NCI-H2227 (cell line): Measurements from ENCODE around the gene ZNF217.
"Not testable (repeated sequence)": the region's sequence is repeated elsewhere in the genome, so short reads cannot be mapped to it uniquely, and the experiment has no call there.

Experiments used
- DNase-seq: peaks from one replicate; lab custom pipeline; 2025; ENCODE audit not compliant: unreplicated experiment; lab: John Stamatoyannopoulos, UW

Gene ZNF217

DNA sequence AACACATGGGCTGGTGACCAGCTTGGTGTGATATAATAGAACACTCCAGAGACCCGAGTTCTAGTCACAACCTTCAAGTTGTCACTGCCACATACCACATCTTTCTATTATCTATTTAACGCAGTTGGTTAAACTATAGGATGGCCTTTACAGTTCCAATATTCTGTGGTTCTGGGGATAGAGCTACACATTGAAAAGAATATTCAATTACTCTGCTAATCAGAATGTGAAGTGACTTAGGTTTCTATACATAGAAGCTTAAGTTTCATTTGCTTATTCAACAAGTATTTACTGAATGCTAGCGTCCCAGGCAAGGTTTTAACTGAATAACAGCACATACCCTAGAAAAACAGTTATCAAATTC, 9.1 kb downstream of the ZNF217 start:
- not testable (repeated sequence) for DNase-seq

DNA sequence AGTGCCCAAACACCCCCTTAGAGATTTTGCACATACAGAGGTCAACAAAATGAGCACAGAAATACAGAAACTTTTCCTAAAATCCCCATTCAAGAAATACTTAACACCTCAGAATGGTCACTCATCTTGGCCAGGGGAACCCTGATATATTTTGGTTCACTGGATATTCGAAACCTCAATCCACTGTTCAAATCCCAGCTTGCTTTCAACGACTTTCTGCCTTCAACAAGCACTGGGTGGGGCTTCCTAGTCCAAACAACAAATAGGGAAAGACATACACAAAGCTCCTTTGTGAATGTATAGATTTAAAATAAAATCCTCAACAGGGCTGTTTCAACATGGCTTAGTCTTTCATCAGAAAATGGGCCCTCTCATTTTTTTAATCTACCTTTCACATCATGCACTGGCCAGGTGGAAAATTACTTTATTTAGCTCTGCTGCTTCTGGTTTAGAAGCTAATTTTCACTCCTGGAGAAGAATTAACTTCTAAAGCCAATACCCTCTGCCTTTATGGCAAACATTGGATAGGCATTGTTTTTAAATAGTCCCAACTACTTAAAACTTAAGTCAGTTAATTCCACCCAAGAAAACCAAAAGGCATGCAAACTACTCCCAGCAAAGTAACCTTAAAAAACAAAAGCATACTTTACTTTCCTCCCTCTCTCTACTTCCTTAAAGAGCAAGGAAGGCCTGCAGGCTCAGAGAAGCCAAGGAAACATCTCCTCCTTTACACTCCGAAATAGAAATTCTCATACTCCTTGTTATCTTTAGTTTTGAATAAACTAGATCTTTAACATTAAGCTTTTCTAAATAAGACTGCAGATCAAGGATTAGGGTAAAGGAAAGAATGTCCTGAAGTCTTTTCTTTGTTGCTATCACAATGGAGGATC, 9.7 kb downstream of the ZNF217 start:
- DNase-seq: not testable (repeated sequence)

DNA sequence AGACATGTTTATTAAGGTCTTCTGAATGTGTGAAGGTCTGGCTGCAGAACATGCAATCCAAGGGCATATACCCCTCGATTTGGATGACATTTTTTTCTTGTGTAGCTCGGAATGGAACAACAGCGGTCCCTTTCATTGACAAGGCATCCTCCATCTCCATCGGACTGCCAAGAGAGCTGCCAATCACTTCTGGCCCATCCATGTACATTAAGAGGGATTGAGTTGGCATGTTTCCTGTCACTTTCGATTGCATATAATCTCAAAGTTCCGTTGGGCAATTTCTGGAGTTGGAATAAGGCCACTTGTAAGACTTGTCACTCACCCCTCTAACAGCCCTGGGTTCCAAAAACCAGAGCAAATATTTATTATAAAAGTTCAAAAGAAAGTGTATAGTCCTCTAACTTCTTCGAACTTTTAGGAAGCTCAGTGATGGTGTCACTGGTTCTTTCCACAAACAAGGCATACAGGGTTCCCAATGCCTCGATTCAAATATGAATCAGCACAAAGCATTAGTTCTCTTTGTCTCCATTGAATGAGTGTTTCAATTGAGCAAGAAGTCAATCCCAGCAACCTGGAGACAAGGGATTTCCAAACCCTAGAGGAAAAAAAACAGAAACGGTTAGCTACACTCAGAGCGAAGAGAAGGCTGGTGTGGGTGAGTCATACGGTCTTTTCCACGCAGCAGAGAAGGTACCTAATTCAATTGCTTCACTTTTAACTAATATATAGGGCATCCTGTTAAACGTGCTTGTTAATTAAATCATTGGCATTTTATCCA, 10.9 kb downstream of the ZNF217 start:
- no peak for DNase-seq

DNA sequence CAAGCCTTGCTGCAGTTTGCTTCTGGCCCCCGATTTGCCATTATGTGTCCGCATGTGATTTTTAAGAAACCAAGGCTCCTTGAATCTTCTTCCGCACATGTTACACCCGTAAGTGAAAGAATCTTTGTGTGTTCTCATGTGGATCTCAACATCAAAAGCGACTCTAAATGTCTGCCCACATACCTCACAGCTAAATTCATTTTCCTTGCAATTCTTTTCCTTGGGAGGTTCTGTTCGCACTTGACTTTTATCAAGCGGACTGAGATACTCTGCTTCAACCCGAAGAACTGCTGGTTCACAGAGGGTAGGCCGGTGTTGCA, 11.4 kb downstream of the ZNF217 start:
- no peak for DNase-seq

DNA sequence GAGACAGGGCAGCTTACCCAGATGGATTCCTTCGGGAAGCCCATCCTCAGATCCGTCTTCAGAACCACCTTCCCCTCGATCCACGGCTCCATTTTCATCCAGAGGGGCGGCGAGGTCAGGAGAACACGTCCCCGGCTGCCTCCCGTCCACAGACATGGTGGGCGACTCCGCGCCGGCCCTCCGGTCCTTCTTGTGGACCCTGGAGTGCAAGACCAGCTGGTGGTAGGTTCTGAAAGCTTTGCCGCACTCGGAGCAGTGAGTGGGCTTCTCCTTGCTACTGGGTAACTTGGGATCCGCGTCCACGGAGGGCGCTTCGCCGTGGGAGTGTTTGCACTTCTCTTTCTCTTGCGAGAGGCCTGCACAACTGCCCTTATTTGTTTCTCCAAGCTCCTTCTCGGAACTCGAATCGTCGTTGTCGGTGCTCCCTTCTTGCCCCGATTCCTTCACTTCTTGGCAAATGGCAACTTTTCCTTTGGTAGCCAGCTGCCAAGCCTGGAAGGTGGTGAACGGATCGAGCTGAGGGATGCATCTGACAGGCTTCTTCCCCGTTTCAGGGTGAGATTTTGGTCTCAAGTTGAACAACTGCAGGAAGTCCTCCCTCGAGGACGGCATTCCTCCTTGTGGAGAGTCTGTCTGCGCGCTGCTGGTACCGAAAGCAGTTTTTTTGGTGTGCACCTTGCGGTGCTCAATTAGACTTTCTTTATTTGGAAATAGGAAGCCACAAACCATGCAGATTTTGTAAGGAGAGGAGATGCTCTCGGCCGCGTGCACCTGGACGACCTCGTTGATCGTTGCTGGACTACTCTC, 12.0 kb downstream of the ZNF217 start:
- DNase-seq: no peak

DNA sequence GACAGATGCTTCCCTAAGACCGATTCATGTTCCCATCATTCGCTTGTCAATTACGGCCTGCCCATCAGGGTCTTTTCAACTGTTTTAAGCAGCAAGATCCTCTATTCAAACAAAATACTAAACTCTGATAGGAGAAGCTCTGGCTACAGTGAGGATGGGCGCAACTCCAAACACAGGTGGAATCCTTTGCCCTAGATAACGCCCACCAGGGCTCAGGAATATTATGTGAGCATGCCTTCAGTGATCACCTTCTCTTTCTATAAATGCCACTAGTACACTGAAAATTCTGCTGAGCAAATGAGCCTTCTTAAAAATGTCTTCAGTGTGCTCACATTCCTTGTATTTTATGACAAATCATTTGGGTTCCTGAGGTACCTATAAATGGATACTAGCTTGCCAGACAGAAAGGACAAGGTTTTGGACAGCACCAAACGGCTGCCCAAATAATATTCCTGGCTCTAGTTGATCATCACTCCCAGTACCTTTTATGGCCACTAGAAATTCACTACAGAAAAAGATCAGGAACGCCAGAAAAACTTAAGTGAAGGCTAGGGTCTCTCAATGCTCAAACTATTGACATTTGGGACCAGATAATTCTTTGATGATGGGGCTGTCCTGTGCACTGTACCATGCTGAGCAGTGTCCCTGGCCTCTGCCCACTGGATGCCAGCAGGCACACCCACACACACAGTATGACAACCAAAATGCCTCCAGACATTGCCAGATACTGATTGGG, 13.1 kb downstream of the ZNF217 start:
- no peak for DNase-seq

DNA sequence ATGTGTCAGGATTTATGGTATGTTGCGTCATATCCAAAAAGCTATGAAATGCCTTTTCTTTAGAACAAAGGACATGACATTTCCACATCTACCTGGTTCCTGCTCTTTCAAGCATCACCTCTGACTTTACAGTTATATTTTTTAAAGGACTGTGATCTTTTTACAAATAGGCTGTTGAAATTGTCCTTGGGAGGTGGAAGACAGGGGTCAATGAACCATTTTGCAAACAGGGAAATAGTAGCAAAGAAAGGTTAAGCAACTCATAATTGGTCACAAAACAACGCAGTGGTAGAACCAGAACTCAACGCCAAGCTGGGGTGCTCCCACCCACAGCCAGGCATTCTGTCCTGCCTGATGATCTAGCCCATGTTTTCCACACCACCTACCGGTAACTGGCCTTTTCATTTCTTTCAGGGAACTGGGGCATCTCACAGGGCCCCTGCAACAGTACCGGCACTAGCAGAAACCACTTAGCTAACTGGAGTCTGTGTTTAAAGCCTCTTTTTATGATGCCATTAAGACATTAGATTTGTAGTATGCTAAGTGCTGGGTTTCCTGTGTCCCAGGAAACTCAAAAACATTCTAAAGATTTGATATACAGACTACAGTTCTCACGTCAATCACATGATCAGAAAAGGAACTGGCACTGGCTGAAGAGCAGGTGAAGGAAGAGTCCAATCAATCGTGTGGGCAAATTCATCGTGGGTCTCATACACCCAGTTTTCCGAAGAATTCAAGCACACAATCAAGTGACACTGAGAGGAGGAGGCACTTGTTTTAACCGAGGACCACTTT, 13.9 kb downstream of the ZNF217 start:
- no peak for DNase-seq

DNA sequence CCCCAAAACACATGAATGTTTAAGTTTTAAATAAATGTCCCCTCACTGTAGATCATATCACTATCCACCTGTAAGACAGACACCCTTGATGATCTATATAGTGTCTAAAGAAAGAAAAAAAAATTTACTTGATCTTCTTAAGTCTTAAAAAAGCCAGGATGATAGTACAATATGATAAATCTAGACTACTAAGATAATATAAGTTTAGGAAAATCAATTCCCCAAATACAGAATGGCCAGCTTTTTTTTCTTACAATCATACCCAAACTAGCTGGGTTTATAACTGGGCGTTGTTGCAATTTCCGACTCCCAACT, 14.4 kb downstream of the ZNF217 start:
- DNase-seq: no peak

DNA sequence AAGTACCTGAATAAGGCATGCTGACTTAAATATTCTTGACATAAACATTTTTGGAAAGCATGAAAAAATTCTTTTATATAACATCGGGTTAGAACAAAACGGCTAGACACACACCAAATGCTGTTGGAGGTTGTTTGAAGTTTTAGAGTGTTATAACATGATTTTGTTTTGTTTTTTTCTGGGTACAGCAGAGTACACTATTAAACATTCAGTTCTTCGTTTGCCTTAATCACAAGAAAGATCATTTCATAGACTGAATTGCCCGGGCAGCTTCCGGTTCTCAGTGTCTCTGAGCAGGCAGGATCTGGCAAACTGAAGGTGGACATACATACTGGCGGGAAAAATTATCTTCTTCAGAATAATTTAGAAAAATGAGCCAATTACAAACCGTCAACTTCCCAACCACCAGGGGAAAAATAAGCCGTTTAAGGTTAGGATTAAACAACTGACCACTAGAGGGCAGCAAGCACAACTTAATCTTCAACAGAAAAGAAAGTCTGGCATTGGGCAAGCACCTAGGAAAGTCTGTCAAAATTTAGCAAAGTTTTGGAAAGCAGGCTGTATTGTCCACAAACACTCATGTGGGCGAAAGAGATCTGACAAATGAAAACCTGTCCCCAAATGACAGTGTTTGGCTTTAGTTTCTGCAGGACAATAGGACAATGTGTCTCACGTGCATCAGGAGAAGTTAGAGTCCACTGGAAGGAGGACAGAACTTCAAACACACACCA, 15.0 kb downstream of the ZNF217 start:
- DNase-seq: peak; percentile 90

DNA sequence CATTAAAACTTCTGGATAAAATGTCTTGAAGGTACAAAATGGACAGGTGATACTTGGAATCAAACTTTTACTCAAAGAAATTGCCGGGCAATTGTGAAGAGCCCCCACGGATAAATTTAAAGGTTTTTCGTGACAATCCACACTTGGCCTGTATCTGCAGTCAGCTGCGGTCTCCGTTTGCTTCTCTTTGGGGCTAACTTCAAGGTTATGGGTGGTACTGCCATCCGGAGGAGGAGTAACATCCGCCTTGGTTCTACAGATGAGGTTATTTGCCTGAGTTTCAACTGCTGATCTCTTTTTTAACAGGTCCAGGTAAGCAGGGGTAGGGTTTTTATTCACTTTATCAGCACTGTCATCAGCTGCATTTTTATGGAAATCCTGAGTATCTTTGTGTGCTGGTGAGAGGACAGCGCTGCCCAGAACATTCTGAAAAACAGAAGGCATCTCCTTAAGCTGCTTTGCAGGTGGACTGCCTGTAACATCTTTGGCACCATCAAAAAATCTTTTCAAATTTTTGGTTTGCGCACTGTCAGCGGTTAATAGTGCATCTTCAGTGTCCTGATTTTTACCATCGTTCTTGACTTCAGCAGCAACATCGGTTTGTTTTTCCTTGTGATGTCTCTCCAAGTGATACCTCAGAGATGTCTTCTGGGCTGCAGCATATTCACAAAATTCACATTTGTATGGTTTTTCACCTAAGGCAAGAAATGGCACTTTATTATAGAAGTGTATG, 16.9 kb downstream of the ZNF217 start:
- DNase-seq: no peak

DNA sequence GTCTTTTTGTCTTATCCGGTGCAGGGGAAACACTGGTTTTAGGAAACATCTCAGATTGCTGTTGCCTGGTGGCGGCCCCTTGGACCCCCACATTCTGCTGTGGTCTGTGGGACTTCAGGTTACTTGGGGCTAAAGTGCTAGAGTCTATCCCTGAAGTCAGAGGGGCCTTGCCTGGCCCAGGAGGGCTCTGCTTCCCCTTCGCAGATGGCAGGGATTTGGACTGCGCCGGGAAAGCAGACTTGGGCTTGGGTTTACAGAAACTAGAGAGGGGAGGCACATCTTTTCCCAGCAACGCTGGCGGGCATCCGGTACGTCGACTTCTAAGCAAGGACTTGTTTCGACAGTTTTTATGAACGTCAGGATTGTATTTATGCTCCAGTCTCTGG, 17.5 kb downstream of the ZNF217 start:
- no peak for DNase-seq

DNA sequence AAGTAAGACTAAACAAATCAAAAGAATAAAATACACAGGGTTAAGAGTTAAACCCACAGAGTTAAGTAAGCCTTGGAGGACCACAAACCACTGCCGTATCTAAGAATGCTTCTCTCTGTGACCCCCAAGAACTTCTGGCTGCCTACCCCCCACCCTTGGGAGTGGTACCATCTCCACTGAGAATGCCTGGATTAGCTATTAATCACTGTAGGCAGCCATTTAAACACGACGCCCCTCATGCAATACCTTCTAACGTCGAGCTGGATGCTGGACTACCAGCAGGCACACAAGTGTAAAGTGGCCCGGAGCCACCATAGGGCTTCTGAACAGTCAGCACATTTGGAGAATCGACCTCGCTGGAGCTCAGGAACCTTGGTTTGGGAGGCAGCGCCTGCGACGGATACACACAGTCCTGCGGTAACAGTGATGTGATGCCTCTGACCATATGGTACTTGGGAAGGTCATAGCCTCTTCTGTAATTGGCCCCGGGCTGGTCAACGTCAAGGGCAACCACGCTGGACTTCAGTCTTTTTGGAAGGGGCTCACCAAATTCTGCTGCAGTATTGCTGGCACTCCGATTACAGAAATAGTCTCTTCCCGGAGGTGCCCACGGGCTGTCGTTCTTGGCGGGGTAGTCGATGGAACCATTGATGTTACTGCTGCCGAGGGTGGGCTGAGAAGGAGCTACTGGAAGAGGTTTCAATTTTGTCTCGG, 18.0 kb downstream of the ZNF217 start:
- no peak for DNase-seq

DNA sequence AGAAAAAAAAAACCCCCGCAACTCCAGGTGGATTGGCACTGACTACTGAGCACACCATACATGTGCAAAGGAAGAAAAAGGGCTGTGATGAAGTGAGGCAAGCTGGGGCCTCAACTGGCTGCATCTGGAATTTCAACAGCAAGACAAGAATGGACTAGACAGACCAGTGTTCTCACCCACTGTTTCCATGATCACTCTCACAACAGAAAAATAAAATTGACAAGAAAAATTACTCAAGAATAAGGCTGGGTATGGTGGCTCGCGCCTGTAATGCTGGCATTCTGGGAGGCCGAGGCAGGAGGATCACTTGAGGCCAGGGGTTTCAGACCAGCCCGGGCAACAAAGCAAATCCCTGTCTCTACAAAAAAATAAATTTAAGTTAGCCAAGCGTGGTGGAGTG, 18.8 kb downstream of the ZNF217 start:
- DNase-seq: no peak

DNA sequence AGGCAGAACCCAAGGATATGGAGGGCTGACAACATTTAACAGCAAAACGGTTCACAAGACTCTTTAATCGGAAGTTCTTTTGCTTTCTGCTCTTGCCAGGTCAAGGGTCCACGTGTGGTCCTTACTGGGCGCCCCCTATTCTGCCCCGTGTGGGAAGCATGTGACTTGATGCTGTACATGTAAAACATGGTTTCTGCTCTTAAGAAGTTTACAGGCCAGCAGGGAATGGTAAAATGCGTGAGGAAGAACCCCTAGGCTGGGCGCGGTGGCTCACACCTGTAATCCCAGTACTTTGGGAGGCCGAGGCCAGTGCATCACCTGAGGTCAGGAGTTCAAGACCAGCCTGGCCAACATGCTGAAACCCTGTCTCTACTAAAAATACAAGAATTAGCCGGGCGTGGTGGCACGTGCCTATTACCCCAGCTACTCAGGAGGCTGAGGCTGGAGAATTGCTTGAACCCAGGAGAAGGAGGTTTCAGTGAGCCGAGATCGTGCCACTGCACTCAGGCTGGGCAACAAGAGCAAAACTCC, 19.3 kb downstream of the ZNF217 start:
- no peak for DNase-seq

DNA sequence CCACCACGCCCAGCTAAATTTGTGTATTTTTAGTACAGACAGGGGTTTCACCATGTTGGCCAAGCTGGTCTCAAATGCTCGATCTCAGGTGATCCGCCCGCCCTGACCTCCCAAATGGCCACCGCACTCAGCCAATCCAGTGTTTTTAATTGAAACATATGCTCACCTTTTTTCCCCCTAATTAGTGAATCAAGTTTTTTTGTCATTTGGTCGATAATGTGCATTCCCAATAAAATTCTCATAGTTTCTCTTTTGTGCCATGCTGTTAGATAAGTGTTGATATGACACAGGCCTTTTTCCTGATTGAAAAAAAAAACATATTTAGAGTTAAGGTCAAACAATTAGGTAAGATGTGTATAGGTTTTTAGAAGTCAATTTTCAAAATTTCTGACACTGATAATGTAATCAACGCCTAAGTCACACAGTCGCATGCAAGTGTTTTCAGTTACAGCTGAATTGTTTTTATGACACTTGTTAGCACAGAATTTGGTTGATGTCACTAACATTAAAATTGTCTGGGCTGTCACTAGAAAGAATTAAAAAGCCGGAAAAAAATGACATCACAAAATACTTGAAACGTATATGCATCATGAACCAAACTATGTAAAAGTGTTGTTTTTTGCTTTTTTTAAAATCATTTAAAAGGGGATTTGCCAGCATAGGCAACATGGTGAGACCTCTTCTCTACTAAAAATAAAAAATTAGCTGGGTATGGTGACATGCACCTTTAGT, 21.9 kb downstream of the ZNF217 start:
- DNase-seq: no peak

DNA sequence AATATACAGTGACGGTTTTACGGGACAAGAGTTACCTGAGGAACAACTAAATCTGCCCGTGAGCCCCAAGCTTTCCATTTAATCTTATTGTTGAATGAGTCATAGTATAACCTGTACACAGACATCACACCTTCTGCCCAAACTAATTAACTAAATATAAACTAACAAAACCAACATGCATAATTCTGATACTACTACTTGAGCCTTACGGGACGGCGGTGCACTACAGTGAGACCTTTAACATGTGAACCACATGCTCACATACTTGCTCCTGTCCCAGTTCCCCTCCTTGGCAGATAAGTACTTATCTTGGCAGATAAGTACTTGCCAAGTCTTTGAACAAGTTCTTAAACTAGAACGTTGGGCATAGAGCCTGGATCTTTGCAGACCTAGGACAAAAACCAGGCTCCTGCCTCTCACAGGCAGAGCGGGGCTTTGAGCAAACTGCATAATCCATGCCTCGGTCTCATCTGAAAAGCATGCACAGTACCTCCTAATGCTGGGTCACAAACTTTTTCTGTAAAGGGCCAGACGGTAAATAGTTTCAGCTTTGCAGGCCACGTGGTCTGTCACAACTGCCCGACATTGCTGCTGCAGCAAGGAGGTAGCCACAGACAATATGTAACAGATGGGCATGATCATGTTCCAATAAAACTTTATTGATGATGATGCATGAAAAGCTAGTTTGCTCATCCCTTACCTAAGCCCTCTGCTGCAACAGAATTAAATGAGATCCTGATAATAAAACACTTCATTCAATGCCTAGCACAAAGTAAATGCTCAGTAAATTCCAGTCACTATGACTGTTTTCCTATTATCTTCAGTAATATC, 23.0 kb downstream of the ZNF217 start:
- no peak for DNase-seq
